Keratinocyte (primary cell): Measurements from ENCODE around the gene DOCK11. TPM values are rescaled to one million over a fixed set of nuclear protein-coding genes. Genes with fewer than 3 reads are reported as not detected.

Experiments used
- DNase-seq: peaks from one replicate; pipeline ENCODE4 v3.0.0-alpha.2; 2011; ENCODE audit warnings: low read depth, missing footprints, low spot score
- FAIRE-seq: peaks from 2 replicates; lab custom pipeline; 2011; peaks lifted over from hg19 to GRCh38; lab: Jason Lieb, UNC
- H2AFZ ChIP-seq: 2 replicates; pipeline ENCODE4 v1.6.0; 2012; ENCODE audit warnings: low read length, control low read depth, inconsistent platforms; ENCODE audit not compliant: control insufficient read depth
- H3K27ac ChIP-seq: 2 replicates; pipeline ENCODE4 v1.5.1; 2011; ENCODE audit warnings: low read length; ENCODE audit not compliant: control insufficient read depth, insufficient read depth
- H3K27me3 ChIP-seq: 3 replicates; pipeline ENCODE4 v1.6.0; 2011; ENCODE audit warnings: low read length; ENCODE audit not compliant: control insufficient read depth, insufficient read depth; ENCODE audit errors: extremely low read depth
- H3K36me3 ChIP-seq, 2 experiments: 2 replicates in 1 of 2; 3 replicates in 1 of 2; pipeline ENCODE4 v1.5.1; 2011; ENCODE audit warnings: low read length in 2 of 2, mild to moderate bottlenecking in 1 of 2; ENCODE audit not compliant: control insufficient read depth in 2 of 2, insufficient read depth in 2 of 2; ENCODE audit errors: extremely low read depth in 1 of 2
- H3K4me1 ChIP-seq: 3 replicates; pipeline ENCODE4 v1.5.1; 2011; ENCODE audit warnings: low read length; ENCODE audit not compliant: control insufficient read depth, insufficient read depth; ENCODE audit errors: extremely low read depth
- H3K4me2 ChIP-seq: 3 replicates; pipeline ENCODE4 v1.6.0; 2011; ENCODE audit warnings: low read depth, low read length; ENCODE audit not compliant: control insufficient read depth, insufficient read depth; ENCODE audit errors: extremely low read depth
- H3K4me3 ChIP-seq, 3 experiments: fragments of 200-600 bp in 1 of 3; sonication (generic) in 1 of 3; 2 replicates in 2 of 3; 3 replicates in 1 of 3; pipeline ENCODE4 v1.5.1; 2011 to 2016; ENCODE audit warnings: low read length in 3 of 3, mild to moderate bottlenecking in 3 of 3, control low read depth in 2 of 3, inconsistent platforms in 1 of 3, low read depth in 1 of 3, mixed read lengths in 1 of 3, mixed run types in 1 of 3, moderate library complexity in 1 of 3; ENCODE audit not compliant: control insufficient read depth in 2 of 3, insufficient read depth in 2 of 3; ENCODE audit errors: extremely low read depth in 1 of 3
- H3K79me2 ChIP-seq: 2 replicates; pipeline ENCODE4 v1.6.0; 2012; ENCODE audit warnings: low read length; ENCODE audit not compliant: control insufficient read depth, insufficient read depth
- H3K9ac ChIP-seq: 3 replicates; pipeline ENCODE4 v1.6.0; 2011; ENCODE audit warnings: low read length; ENCODE audit not compliant: control insufficient read depth, insufficient read depth; ENCODE audit errors: extremely low read depth
- H3K9me1 ChIP-seq: 3 replicates; pipeline ENCODE4 v1.6.0; 2011; ENCODE audit warnings: low read length; ENCODE audit not compliant: control insufficient read depth, insufficient read depth; ENCODE audit errors: extremely low read depth
- H3K9me3 ChIP-seq: 2 replicates; pipeline ENCODE4 v1.5.1; 2012; ENCODE audit warnings: low read depth, low read length; ENCODE audit not compliant: control insufficient read depth
- H4K20me1 ChIP-seq: 3 replicates; pipeline ENCODE4 v1.6.0; 2011; ENCODE audit warnings: low read length; ENCODE audit not compliant: control insufficient read depth, insufficient read depth; ENCODE audit errors: extremely low read depth
- EZH2 ChIP-seq: IDR thresholded peaks from one replicate; pipeline ENCODE4 v1.6.1; 2012; ENCODE audit warnings: inconsistent platforms, mild to moderate bottlenecking, low read length, moderate library complexity
- dilution Hi-C: fragments of 300-500 bp; cut with MboI; formaldehyde crosslinking; loops from one replicate; pipeline ENCODE4 v1.7.0; 2020; ENCODE audit warnings: low sequenced_read_pairs; ENCODE audit not compliant: extremely low pct_ligation_motif_present
- polyA plus RNA-seq, 5 experiments: library from polyadenylated mRNA; depleted of rRNA in 3 of 5; stranded (reverse) in 3 of 5; stranded (forward) in 1 of 5; unstranded in 1 of 5; fragments of >200 nt; gene quantifications; 1 replicate in 1 of 5; 2 replicates in 3 of 5; 3 replicates in 1 of 5; pipeline versions ENCODE4 v1.2.1 to v1.2.3, GENCODE V29; 2011 to 2012; ENCODE audit warnings: missing spikeins in 2 of 5, low read depth in 1 of 5, low replicate concordance in 1 of 5
- TF ChIP-seq, protein P1 (sequence below), 3 experiments: IDR thresholded peaks in 1 of 3; conservative IDR thresholded peaks in 1 of 3; optimal IDR thresholded peaks in 1 of 3; 2 replicates in 2 of 3; 3 replicates in 1 of 3; pipeline versions ENCODE3 to v1.5.1; 2011; ENCODE audit warnings: low read length in 3 of 3, mild to moderate bottlenecking in 3 of 3, moderate library complexity in 2 of 3, control low read depth in 1 of 3, inconsistent platforms in 1 of 3; ENCODE audit not compliant: insufficient read depth in 2 of 3; ENCODE audit errors: extremely low read depth in 1 of 3

Gene DOCK11
- polyA plus RNA-seq, 1 donor (not counting 4 experiments of a cell fraction or from before 2014, with no cell fraction given), result 4.6 TPM

DNA sequence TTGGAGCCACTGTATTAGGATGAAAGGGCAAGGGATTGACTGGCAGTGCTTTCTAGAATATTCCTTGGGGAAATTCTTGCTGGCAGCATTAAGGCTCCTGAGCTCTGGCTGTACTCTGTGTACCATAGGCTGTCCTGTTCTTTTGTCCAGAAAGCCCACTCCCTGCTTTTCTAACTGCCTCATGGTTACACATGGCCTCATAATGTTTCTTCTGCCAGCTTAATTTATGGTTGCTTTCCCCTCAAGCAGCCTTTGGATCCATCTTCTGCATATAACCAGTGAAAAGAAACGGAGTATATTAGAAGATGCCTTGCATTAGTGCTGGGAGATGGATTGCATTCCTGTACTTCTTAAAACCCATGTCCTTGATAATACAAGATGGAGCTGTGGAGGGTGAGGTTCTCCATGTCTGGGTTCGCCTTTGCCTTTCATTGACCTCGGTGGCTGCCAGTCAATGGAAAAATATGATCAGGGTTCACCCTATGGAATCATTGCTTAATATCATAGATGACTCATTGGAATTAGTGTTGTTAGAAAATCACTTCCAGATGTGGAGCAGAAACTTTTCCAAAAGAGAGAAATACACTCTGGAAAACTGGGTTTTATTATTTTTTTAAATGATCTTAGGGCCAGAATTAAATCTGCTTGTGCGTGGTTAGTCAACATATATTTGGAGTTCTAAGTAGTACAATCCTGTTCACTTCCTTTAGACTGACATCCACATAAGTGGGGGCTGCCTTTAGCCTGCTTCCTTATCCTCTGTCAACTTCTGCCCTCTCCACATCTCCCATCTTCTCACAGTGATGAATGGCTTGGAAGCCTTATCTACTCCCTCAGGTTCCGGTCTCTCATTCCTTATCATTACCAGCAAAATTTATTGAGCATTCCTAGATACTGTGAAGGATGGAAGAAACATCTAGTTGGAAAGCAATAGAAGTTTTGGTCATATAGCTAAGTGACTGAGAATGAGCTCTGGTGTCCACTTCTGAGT is 24.9 kb downstream of the DOCK11 start:
- dilution Hi-C loops, result no loop called here
- no peak overlapping the region for H3K27ac ChIP-seq
- FAIRE-seq (no peak), DNase-seq (no peak)
- peaks cover 5% of the 10 kb centered on the region for H3K4me1 ChIP-seq
- H3K9ac ChIP-seq, result no peak overlapping the region
- H2AFZ ChIP-seq, result no peak overlapping the region
- TF ChIP-seq EZH2, result no peak
- TF ChIP-seq, protein P1, sequence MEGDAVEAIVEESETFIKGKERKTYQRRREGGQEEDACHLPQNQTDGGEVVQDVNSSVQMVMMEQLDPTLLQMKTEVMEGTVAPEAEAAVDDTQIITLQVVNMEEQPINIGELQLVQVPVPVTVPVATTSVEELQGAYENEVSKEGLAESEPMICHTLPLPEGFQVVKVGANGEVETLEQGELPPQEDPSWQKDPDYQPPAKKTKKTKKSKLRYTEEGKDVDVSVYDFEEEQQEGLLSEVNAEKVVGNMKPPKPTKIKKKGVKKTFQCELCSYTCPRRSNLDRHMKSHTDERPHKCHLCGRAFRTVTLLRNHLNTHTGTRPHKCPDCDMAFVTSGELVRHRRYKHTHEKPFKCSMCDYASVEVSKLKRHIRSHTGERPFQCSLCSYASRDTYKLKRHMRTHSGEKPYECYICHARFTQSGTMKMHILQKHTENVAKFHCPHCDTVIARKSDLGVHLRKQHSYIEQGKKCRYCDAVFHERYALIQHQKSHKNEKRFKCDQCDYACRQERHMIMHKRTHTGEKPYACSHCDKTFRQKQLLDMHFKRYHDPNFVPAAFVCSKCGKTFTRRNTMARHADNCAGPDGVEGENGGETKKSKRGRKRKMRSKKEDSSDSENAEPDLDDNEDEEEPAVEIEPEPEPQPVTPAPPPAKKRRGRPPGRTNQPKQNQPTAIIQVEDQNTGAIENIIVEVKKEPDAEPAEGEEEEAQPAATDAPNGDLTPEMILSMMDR (optimal IDR thresholded peaks at IDR 0.05 in 1 of 3, IDR thresholded peaks at IDR 0.05 in 1 of 3, conservative IDR thresholded peaks at IDR 0.05 in 1 of 3; ENCODE audit: extremely low read depth in 1 of 3, insufficient read depth in 2 of 3, low read length in 3 of 3), result no peak
- no peaks in the 10 kb centered on the region for H3K79me2 ChIP-seq
- no peaks in the 10 kb centered on the region for H3K9me1 ChIP-seq
- H4K20me1 ChIP-seq, result no peaks in the 10 kb centered on the region
- H3K27me3 ChIP-seq, result no peaks in the 10 kb centered on the region
- no peaks in the 10 kb centered on the region for H3K9me3 ChIP-seq
- no peaks in the 10 kb centered on the region for H3K36me3 ChIP-seq
- no peak overlapping the region for H3K4me3 ChIP-seq
- no peak overlapping the region for H3K4me2 ChIP-seq

DNA sequence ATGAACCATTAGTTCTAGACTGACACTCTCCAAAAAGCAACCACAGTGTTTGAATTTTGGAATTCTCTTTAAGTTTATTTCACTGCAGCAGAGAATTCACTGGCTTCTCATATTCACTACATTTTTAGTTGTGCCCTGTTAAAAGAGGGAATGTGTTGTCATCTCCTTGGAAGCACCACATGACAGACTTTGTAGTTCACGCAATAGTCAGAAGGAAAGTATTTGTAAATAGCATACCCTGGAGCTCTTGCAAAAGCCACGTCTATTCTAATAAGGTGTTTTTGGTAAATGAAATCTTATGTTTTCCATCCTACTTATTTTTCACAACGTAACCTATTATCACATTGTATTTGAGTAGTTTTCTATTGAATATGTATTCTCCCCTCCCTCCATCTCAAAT is 25.8 kb downstream of the DOCK11 start:
- Histone ChIP-seq H3K4me3 (no peak overlapping the region), H3K9me3 (no peaks in the 10 kb centered on the region), H3K9ac (no peak overlapping the region), H3K4me2 (no peak overlapping the region), H3K4me1 (peaks cover 5% of the 10 kb centered on the region), H3K79me2 (no peaks in the 10 kb centered on the region), H4K20me1 (no peaks in the 10 kb centered on the region), H3K36me3 (no peaks in the 10 kb centered on the region), H2AFZ (no peak overlapping the region), H3K27ac (no peak overlapping the region), H3K9me1 (no peaks in the 10 kb centered on the region), H3K27me3 (no peaks in the 10 kb centered on the region)
- no peak for TF ChIP-seq EZH2
- TF ChIP-seq, protein P1 (optimal IDR thresholded peaks at IDR 0.05 in 1 of 3, IDR thresholded peaks at IDR 0.05 in 1 of 3, conservative IDR thresholded peaks at IDR 0.05 in 1 of 3; ENCODE audit: extremely low read depth in 1 of 3, insufficient read depth in 2 of 3, low read length in 3 of 3), result no peak
- dilution Hi-C loops, result no loop called here
- no peak for DNase-seq
- no peak for FAIRE-seq
